ENCODE results near the gene WDR6.

- no peak for TF ChIP-seq CTCF (IDR thresholded peaks at IDR 0.05)
- no peak for TF ChIP-seq EZH2phosphoT487 (IDR thresholded peaks at IDR 0.05)
- no peak for TF ChIP-seq EZH2 (IDR thresholded peaks at IDR 0.05)
These were observed 47.2 kb downstream of the WDR6 start for GRCh38 chr3:49054344-49054862.

All from neural progenitor cell (in vitro differentiated cells).